A549 (cell line): ENCODE results near the gene ITGAX. TPM values are rescaled to one million over a fixed set of nuclear protein-coding genes. Genes with fewer than 3 reads are reported as not detected.

Source experiments
- ATAC-seq, 2 experiments: fragments of 200-7000 bp in 1 of 2; fragments of >200 bp in 1 of 2; cut with Nextera tagmentation in 1 of 2; cut with Tn5 transposase in 1 of 2; 3 replicates each; pipeline versions ENCODE4 v1.8.0 to v1.9.1; 2018 to 2020; ENCODE audit warnings: mild to moderate bottlenecking in 1 of 2, moderate library complexity in 1 of 2
- CTCF ChIA-PET: fragments of 300-600 bp; sonication (Branson Sonifier 250); formaldehyde crosslinking; extraction: SDS; loops from one replicate; lab custom pipeline; 2021; ENCODE audit warnings: antibody characterized with exemption, inconsistent platforms; lab: Yijun Ruan, JAX
- POLR2A ChIA-PET: fragments of 350-600 bp; formaldehyde crosslinking; extraction: SDS; loops from one replicate; lab custom pipeline; 2021; ENCODE audit warnings: antibody characterized with exemption, inconsistent platforms; lab: Yijun Ruan, JAX
- DNase-seq, 2 experiments: peaks; one replicate each; pipeline versions ENCODE4 v3.0.0 to v3.0.0-alpha.2; 2011 to 2016; ENCODE audit warnings: low read depth in 1 of 2, low spot score in 1 of 2
- FAIRE-seq: peaks from 2 replicates; lab custom pipeline; 2011; peaks lifted over from hg19 to GRCh38; lab: Jason Lieb, UNC
- H3K27ac ChIP-seq, 2 experiments: fragments of >200 bp; sonication (Bioruptor Twin); formaldehyde crosslinking; 3 replicates each; pipeline ENCODE4 v1.5.1; 2016 to 2017
- H3K4me1 ChIP-seq: fragments of >200 bp; sonication (Bioruptor Twin); formaldehyde crosslinking; 3 replicates; pipeline ENCODE4 v1.6.1; 2016
- H3K4me2 ChIP-seq: fragments of >200 bp; sonication (Bioruptor Twin); formaldehyde crosslinking; 3 replicates; pipeline ENCODE4 v1.6.1; 2016
- H3K4me3 ChIP-seq: fragments of >200 bp; sonication (Bioruptor Twin); formaldehyde crosslinking; 3 replicates; pipeline ENCODE4 v1.5.1; 2016
- H3K9me3 ChIP-seq: fragments of >200 bp; sonication (Bioruptor Twin); formaldehyde crosslinking; 3 replicates; pipeline ENCODE4 v1.6.1; 2016
- ATOH8 ChIP-seq: fragments of 250-450 bp; sonication (Bioruptor Pico); IDR thresholded peaks from 2 replicates; pipeline ENCODE4 v1.5.0; 2020; ENCODE audit warnings: low read depth, mild to moderate bottlenecking, moderate library complexity
- CBX2 ChIP-seq: fragments of 200-600 bp; sonication (generic); IDR thresholded peaks from 2 replicates; pipeline ENCODE4 v1.6.1; 2016; ENCODE audit warnings: low read depth, mild to moderate bottlenecking, borderline replicate concordance
- CBX8 ChIP-seq: fragments of 200-600 bp; sonication (generic); IDR thresholded peaks from 2 replicates; pipeline ENCODE4 v1.6.1; 2016
- CEBPB ChIP-seq, 2 experiments: fragments of >200 bp in 1 of 2; sonication (Bioruptor Twin) in 1 of 2; formaldehyde crosslinking in 1 of 2; IDR thresholded peaks; 2 replicates each; pipeline ENCODE4 v1.6.1; 2012 to 2016
- EHMT2 ChIP-seq: fragments of 200-600 bp; sonication (generic); IDR thresholded peaks from 2 replicates; pipeline ENCODE4 v1.6.1; 2016; ENCODE audit warnings: antibody characterized with exemption, low read depth, mild to moderate bottlenecking, moderate library complexity
- ESRRA ChIP-seq: fragments of 150-350 bp; IDR thresholded peaks from 2 replicates; pipeline ENCODE4 v1.6.1; 2014; ENCODE audit warnings: mild to moderate bottlenecking, low read length, borderline replicate concordance
- FOSB ChIP-seq: fragments of 250-450 bp; sonication (Bioruptor Pico); IDR thresholded peaks from 2 replicates; pipeline ENCODE4 v1.5.0; 2020; ENCODE audit warnings: mild to moderate bottlenecking, moderate library complexity
- FOXS1 ChIP-seq: fragments of 250-450 bp; sonication (Bioruptor Pico); IDR thresholded peaks from 2 replicates; pipeline ENCODE4 v1.5.0; 2020; ENCODE audit warnings: mild to moderate bottlenecking, moderate library complexity
- HEYL ChIP-seq: fragments of 250-450 bp; sonication (Bioruptor Pico); IDR thresholded peaks from 2 replicates; pipeline ENCODE4 v1.8.0; 2021; ENCODE audit warnings: mild to moderate bottlenecking, moderate library complexity
- KDM1A ChIP-seq: fragments of 200-600 bp; sonication (generic); IDR thresholded peaks from 2 replicates; pipeline ENCODE4 v1.6.1; 2016; ENCODE audit warnings: low read depth, mild to moderate bottlenecking
- MYC ChIP-seq: IDR thresholded peaks from 2 replicates; pipeline ENCODE4 v1.6.1; 2012; ENCODE audit warnings: mild to moderate bottlenecking, inconsistent platforms, low read length, improper control_type of control experiment, borderline replicate concordance
- NFE2L2 ChIP-seq: fragments of 150-350 bp; conservative IDR thresholded peaks from 2 replicates; pipeline ENCODE4 v1.6.1; 2014; ENCODE audit warnings: low read length
- NPAS2 ChIP-seq: fragments of 250-450 bp; sonication (Bioruptor Pico); IDR thresholded peaks from 2 replicates; pipeline ENCODE4 v1.8.0; 2022; ENCODE audit warnings: mild to moderate bottlenecking, moderate library complexity, borderline replicate concordance
- NR3C1 ChIP-seq: fragments of >200 bp; sonication (Bioruptor Twin); formaldehyde crosslinking; IDR thresholded peaks from 3 replicates; pipeline ENCODE4 v1.6.1; 2017
- PBX3 ChIP-seq: IDR thresholded peaks from 2 replicates; pipeline ENCODE4 v1.6.1; 2012
- POLR2AphosphoS2 ChIP-seq: conservative IDR thresholded peaks from 2 replicates; pipeline ENCODE4 v1.6.1; 2012; ENCODE audit warnings: low read length, improper control_type of control experiment, inconsistent platforms
- RAD21 ChIP-seq, 2 experiments: fragments of >200 bp in 1 of 2; sonication (Bioruptor Twin) in 1 of 2; formaldehyde crosslinking in 1 of 2; IDR thresholded peaks in 1 of 2; conservative IDR thresholded peaks in 1 of 2; 2 replicates in 1 of 2; 3 replicates in 1 of 2; pipeline ENCODE4 v1.6.1; 2012 to 2018; ENCODE audit warnings: inconsistent platforms in 1 of 2
- RCOR1 ChIP-seq: fragments of 150-350 bp; IDR thresholded peaks from 2 replicates; pipeline ENCODE4 v1.6.1; 2014; ENCODE audit warnings: antibody characterized with exemption, low read length, low read depth
- RFX5 ChIP-seq: fragments of 450-650 bp; IDR thresholded peaks from 2 replicates; pipeline ENCODE4 v1.7.1; 2014; ENCODE audit warnings: antibody characterized with exemption, mild to moderate bottlenecking, moderate library complexity
- RNF2 ChIP-seq: fragments of 200-600 bp; sonication (generic); IDR thresholded peaks from 2 replicates; pipeline ENCODE4 v1.6.1; 2016; ENCODE audit warnings: low read depth, mild to moderate bottlenecking, antibody characterized with exemption, moderate library complexity, borderline replicate concordance
- TFCP2L1 ChIP-seq: fragments of 250-450 bp; sonication (Bioruptor Pico); IDR thresholded peaks from 2 replicates; pipeline ENCODE4 v1.5.0; 2021; ENCODE audit warnings: mild to moderate bottlenecking
- TP53 ChIP-seq: fragments of 250-450 bp; sonication (Bioruptor Pico); IDR thresholded peaks from 2 replicates; pipeline ENCODE4 v1.5.0; 2021; ENCODE audit warnings: mild to moderate bottlenecking, moderate library complexity
- ZC3H11A ChIP-seq: fragments of 450-650 bp; IDR thresholded peaks from 2 replicates; pipeline ENCODE4 v1.6.1; 2014; ENCODE audit warnings: antibody characterized with exemption, mild to moderate bottlenecking
- ZNF302 ChIP-seq: fragments of 250-450 bp; sonication (Bioruptor Pico); IDR thresholded peaks from 2 replicates; pipeline ENCODE4 v1.9.0; 2021; ENCODE audit warnings: inconsistent platforms, mild to moderate bottlenecking, moderate library complexity
- ZSCAN20 ChIP-seq: fragments of 250-450 bp; sonication (Bioruptor Pico); IDR thresholded peaks from 2 replicates; pipeline ENCODE4 v1.8.0; 2022; ENCODE audit warnings: mild to moderate bottlenecking, moderate library complexity
- WGBS: methylation state at CpG from one replicate; pipeline ENCODE4 v1.1.6; 2017; ENCODE audit errors: missing lambda C conversion rate; 5-methylcytosine and 5-hydroxymethylcytosine counted together
- polyA plus RNA-seq, 4 experiments: library from polyadenylated mRNA; depleted of rRNA in 3 of 4; stranded (reverse); fragments of >200 nt; fragmentation: RNase III in 1 of 4; extraction: RNeasy Plus Mini Kit Qiagen cat#74134 plus additional on column Dnase treatment in 1 of 4; gene quantifications; 2 replicates in 3 of 4; 3 replicates in 1 of 4; pipeline ENCODE4 v1.2.3, GENCODE V29; 2011 to 2017
- TF ChIP-seq, protein P1 (sequence below): fragments of >200 bp; sonication (Bioruptor Twin); formaldehyde crosslinking; IDR thresholded peaks from 3 replicates; pipeline ENCODE4 v1.5.1; 2016

ITGAX gene
- polyA plus RNA-seq, 2 of the 4 experiments (the other 2 are of a cell fraction): 0.49 to 0.87 TPM

DNA sequence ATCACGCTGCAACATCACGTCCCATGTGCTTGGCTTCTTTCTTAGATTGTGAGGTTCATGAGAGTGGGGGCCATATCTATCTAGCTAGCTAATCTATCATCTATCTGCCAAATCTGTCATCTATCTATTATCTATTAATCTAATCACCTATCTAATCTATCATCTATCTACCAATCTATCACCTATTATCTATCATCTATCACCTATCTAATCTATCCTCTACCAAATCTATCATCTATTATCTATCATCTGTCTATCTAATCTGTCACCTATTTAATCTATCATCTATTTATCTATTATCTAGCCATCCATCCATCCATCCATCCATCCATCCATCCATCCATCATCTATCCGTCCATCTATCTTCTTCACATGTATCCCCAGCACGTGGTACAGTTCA is 59.0 kb downstream of the ITGAX start:
- no peaks in the 10 kb centered on the region for H3K9me3 ChIP-seq
- no peak for TF ChIP-seq EHMT2
- no peak for TF ChIP-seq CBX2
- ATAC-seq: no peak
- H3K4me3 ChIP-seq: no peak overlapping the region
- peaks cover 8% of the 10 kb centered on the region; the same call in 2 of the 3 replicates for H3K4me1 ChIP-seq
- CTCF ChIA-PET: interaction anchor here (0.8 to 1.1 kb wide), 2 partner anchors 11 to 33 kb away, joined by 3 read pairs; no protein-coding TSS in a partner anchor
- 55% methylated on average over 4 of the region's 4 CpGs for WGBS
- no peak for FAIRE-seq
- POLR2A ChIA-PET: no interaction called here
- DNase-seq: no peak
- no peak overlapping the region for H3K4me2 ChIP-seq
- no peak overlapping the region for H3K27ac ChIP-seq

DNA sequence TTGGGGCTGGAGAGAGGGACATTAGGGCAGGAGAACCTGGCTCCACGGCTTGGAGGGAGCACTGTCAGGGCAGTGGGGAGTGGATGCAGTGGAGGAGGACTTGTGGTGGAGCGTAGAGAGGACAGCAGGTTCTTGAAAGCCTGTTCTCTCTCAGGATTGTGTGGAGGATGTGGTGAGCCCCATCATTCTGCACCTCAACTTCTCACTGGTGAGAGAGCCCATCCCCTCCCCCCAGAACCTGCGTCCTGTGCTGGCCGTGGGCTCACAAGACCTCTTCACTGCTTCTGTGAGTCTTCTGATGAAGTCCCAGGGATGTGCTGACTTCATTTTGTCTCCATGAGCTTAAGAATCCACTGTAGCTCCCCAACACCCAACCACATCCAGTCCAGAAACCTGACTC is 59.7 kb downstream of the ITGAX start:
- Histone ChIP-seq H3K4me1 (peaks cover 3% of the 10 kb centered on the region; the same call in 1 of the 3 replicates), H3K9me3 (no peaks in the 10 kb centered on the region), H3K27ac (no peak overlapping the region), H3K4me2 (no peak overlapping the region), H3K4me3 (no peak overlapping the region)
- TF ChIP-seq NR3C1 (no peak), RFX5 (no peak), TFCP2L1 (CRISPR knock-in tag) (no peak), ESRRA (no peak), HEYL (CRISPR knock-in tag) (no peak), ZC3H11A (no peak), RAD21 (conservative IDR thresholded peaks at IDR 0.05 in 1 of 2, IDR thresholded peaks at IDR 0.05 in 1 of 2) (no peak), ZNF302 (CRISPR knock-in tag) (no peak), TP53 (CRISPR knock-in tag) (no peak)
- ATAC-seq (no peak), DNase-seq (no peak), FAIRE-seq (no peak)
- POLR2A ChIA-PET: no interaction called here
- WGBS: 30% methylated on average over 4 of the region's 4 CpGs
- CTCF ChIA-PET: interaction anchor here (0.8 to 1.2 kb wide), 2 partner anchors 28 to 34 kb away, joined by 3 read pairs; partner anchors contain the start of gene ZNF843

DNA sequence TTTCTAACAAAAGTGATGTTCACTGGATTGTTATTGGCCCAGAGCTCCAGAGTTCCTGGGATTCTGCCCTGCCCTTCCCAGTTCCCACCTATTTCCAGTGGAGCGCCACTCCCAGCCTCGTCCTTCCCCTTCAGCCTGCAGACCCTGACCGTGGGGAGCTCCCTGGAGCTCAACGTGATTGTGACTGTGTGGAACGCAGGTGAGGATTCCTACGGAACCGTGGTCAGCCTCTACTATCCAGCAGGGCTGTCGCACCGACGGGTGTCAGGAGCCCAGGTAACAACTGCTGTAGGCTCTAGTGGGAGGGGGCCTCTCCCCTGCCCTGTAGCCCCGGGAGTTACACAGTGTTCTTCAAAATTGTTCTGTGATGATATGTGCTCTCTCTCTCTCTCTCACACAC is 61.4 kb downstream of the ITGAX start:
- Histone ChIP-seq H3K27ac (no peak overlapping the region), H3K4me1 (no peaks in the 10 kb centered on the region), H3K4me3 (no peak overlapping the region), H3K9me3 (0 out of 3 replicates have a peak, but pooled peaks cover 3% of the 10 kb centered on the region), H3K4me2 (no peak overlapping the region)
- no peak for TF ChIP-seq ATOH8 (CRISPR knock-in tag)
- TF ChIP-seq PBX3: no peak
- TF ChIP-seq, protein P1, sequence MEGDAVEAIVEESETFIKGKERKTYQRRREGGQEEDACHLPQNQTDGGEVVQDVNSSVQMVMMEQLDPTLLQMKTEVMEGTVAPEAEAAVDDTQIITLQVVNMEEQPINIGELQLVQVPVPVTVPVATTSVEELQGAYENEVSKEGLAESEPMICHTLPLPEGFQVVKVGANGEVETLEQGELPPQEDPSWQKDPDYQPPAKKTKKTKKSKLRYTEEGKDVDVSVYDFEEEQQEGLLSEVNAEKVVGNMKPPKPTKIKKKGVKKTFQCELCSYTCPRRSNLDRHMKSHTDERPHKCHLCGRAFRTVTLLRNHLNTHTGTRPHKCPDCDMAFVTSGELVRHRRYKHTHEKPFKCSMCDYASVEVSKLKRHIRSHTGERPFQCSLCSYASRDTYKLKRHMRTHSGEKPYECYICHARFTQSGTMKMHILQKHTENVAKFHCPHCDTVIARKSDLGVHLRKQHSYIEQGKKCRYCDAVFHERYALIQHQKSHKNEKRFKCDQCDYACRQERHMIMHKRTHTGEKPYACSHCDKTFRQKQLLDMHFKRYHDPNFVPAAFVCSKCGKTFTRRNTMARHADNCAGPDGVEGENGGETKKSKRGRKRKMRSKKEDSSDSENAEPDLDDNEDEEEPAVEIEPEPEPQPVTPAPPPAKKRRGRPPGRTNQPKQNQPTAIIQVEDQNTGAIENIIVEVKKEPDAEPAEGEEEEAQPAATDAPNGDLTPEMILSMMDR: no peak
- TF ChIP-seq NPAS2: no peak
- no peak for TF ChIP-seq KDM1A
- no peak for TF ChIP-seq ZNF302 (CRISPR knock-in tag)
- no peak for TF ChIP-seq TFCP2L1 (CRISPR knock-in tag)
- no peak for TF ChIP-seq CBX8
- TF ChIP-seq RCOR1: no peak
- TF ChIP-seq FOXS1 (CRISPR knock-in tag): no peak
- TF ChIP-seq MYC: no peak
- no peak for TF ChIP-seq FOSB
- no peak for TF ChIP-seq ZSCAN20 (CRISPR knock-in tag)
- no peak for TF ChIP-seq POLR2AphosphoS2
- no peak for TF ChIP-seq NR3C1
- no peak for TF ChIP-seq NFE2L2
- no peak for TF ChIP-seq RNF2
- TF ChIP-seq CEBPB (IDR thresholded peaks at IDR 0.05): no peak
- FAIRE-seq: no peak
- ChIA-PET POLR2A (no interaction called here), CTCF (interaction anchor here (0.6 to 1.5 kb wide), 4 partner anchors 26 to 487 kb away, joined by 3 to 4 read pairs (median 3); partner anchors contain the start of gene ZNF843)
- no peak for DNase-seq
- WGBS: 52% methylated on average over 11 of the region's 11 CpGs
- ATAC-seq: no peak
